ENCODE results near the gene RPRD1A. TPM values are rescaled to one million over a fixed set of nuclear protein-coding genes. Genes with fewer than 3 reads are reported as not detected.

The RPRD1A gene
- total RNA-seq, 1 donor from 2014 or later = 198 TPM

GRCh38 chr18:36043153-36043552, 24.2 kb downstream of the RPRD1A start:
- H3K27me3 ChIP-seq = no peaks in the 10 kb centered on the region
- DNase-seq (ENCODE audit: low spot score) = no peak
- no peaks in the 10 kb centered on the region for H3K4me1 ChIP-seq
- H3K27me3 Mint-ChIP-seq (ENCODE audit: insufficient read depth, low read depth) = no peaks in the 10 kb centered on the region
- H3K4me3 Mint-ChIP-seq = no peak overlapping the region
- no peak overlapping the region for H3K9ac ChIP-seq
- H4K20me1 ChIP-seq (ENCODE audit: low read depth) = peaks cover 20% of the 10 kb centered on the region
- H3K79me2 ChIP-seq (ENCODE audit: low read depth) = peaks cover 100% of the 10 kb centered on the region
- no peak overlapping the region for H3K27ac Mint-ChIP-seq
- no peaks in the 10 kb centered on the region for H3F3A ChIP-seq (ENCODE audit: low read depth)
- peaks cover 8% of the 10 kb centered on the region for H3K9me3 ChIP-seq (ENCODE audit: low read depth)
- no peak overlapping the region for H3K4me2 ChIP-seq
- TF ChIP-seq, protein P1, sequence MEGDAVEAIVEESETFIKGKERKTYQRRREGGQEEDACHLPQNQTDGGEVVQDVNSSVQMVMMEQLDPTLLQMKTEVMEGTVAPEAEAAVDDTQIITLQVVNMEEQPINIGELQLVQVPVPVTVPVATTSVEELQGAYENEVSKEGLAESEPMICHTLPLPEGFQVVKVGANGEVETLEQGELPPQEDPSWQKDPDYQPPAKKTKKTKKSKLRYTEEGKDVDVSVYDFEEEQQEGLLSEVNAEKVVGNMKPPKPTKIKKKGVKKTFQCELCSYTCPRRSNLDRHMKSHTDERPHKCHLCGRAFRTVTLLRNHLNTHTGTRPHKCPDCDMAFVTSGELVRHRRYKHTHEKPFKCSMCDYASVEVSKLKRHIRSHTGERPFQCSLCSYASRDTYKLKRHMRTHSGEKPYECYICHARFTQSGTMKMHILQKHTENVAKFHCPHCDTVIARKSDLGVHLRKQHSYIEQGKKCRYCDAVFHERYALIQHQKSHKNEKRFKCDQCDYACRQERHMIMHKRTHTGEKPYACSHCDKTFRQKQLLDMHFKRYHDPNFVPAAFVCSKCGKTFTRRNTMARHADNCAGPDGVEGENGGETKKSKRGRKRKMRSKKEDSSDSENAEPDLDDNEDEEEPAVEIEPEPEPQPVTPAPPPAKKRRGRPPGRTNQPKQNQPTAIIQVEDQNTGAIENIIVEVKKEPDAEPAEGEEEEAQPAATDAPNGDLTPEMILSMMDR (IDR thresholded peaks at IDR 0.05) = no peak
- TF ChIP-seq EZH2phosphoT487 (IDR thresholded peaks at IDR 0.05) (no peak), EZH2 (IDR thresholded peaks at IDR 0.05) (no peak)
- no peak overlapping the region for H3K27ac ChIP-seq
- no peaks in the 10 kb centered on the region for H3K4me1 Mint-ChIP-seq
- no peak overlapping the region for H2AFZ ChIP-seq (replicated peaks)
- H3K36me3 ChIP-seq = peaks cover 21% of the 10 kb centered on the region
- H3K4me3 ChIP-seq = no peak overlapping the region
- peaks cover 64% of the 10 kb centered on the region for H3K9me3 Mint-ChIP-seq
- H3K36me3 Mint-ChIP-seq = peaks cover 51% of the 10 kb centered on the region

DNA sequence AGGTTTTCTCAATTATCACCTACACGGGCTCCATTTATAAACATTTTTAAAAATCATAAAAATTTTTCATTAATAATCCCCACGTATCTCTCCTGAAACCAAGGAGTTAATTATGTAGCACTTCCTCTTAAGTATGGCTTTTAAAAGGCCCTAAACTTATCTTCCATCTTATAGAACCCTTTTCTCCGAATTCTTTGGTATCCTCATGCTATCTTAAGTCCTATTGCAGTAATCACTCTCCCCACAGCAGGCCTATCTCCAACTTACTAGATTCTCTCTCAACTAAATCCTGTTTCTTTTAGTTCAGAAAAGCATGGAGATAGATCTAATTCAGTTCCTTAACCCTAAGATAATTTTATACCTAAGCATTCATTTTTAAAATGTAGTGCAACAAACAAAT, 26.2 kb downstream of the RPRD1A start:
- TF ChIP-seq EZH2 (IDR thresholded peaks at IDR 0.05) = no peak
- TF ChIP-seq, protein P1 (IDR thresholded peaks at IDR 0.05) = no peak
- TF ChIP-seq EZH2phosphoT487 (IDR thresholded peaks at IDR 0.05) = no peak
- no peak for DNase-seq (ENCODE audit: low spot score)
- Histone ChIP-seq H3K4me1 (no peaks in the 10 kb centered on the region), H2AFZ (replicated peaks) (no peak overlapping the region), H3K4me2 (no peak overlapping the region), H3K79me2 (ENCODE audit: low read depth) (peaks cover 100% of the 10 kb centered on the region), H3F3A (ENCODE audit: low read depth) (no peaks in the 10 kb centered on the region), H3K9me3 (ENCODE audit: low read depth) (peaks cover 9% of the 10 kb centered on the region), H4K20me1 (ENCODE audit: low read depth) (peaks cover 21% of the 10 kb centered on the region), H3K36me3 (peaks cover 21% of the 10 kb centered on the region), H3K27ac (no peak overlapping the region), H3K27me3 (no peaks in the 10 kb centered on the region), H3K9ac (no peak overlapping the region), H3K4me3 (no peak overlapping the region)
- H3K27me3 Mint-ChIP-seq (ENCODE audit: insufficient read depth, low read depth) = no peaks in the 10 kb centered on the region
- peaks cover 62% of the 10 kb centered on the region for H3K9me3 Mint-ChIP-seq
- H3K4me1 Mint-ChIP-seq = no peaks in the 10 kb centered on the region
- H3K4me3 Mint-ChIP-seq = no peak overlapping the region
- H3K36me3 Mint-ChIP-seq = peaks cover 51% of the 10 kb centered on the region
- H3K27ac Mint-ChIP-seq = no peak overlapping the region

DNA sequence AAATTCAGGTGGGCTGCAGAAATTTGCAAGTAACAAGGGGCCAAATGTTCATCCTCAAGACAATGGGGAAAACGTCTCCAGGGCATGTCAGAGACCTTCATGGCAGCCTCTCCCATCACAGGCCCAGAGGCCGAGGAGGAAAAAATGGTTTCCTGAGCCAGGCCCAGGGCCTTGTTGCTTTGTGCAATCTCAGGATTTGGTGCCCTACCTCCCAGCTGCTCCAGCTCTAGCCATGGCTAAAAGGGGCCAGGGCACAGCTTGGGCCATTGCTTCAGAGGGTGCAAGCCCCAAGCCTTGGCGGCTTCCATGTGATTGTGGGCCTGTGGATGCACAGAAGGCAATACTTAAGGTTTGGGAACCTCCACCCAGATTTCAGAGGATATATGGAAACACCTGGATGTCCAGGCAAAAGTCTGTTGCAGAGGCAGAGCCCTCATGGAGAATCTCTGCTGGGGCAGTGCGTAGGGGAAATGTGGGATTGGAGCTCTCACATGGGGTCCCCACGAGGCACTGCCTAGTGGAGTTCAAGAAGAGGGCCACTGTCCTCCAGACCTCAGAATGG, 29.2 kb downstream of the RPRD1A start:
- Mint-ChIP-seq H3K4me3 (no peak overlapping the region), H3K4me1 (no peaks in the 10 kb centered on the region), H3K27me3 (ENCODE audit: insufficient read depth, low read depth) (no peaks in the 10 kb centered on the region), H3K9me3 (peaks cover 45% of the 10 kb centered on the region), H3K36me3 (peaks cover 46% of the 10 kb centered on the region), H3K27ac (no peak overlapping the region)
- Histone ChIP-seq H3K4me1 (peaks cover 6% of the 10 kb centered on the region), H3K27ac (no peak overlapping the region), H4K20me1 (ENCODE audit: low read depth) (peaks cover 27% of the 10 kb centered on the region), H2AFZ (replicated peaks) (no peak overlapping the region), H3K4me2 (no peak overlapping the region), H3F3A (ENCODE audit: low read depth) (no peaks in the 10 kb centered on the region), H3K4me3 (no peak overlapping the region), H3K27me3 (no peaks in the 10 kb centered on the region), H3K9me3 (ENCODE audit: low read depth) (peaks cover 9% of the 10 kb centered on the region), H3K79me2 (ENCODE audit: low read depth) (peaks cover 100% of the 10 kb centered on the region), H3K36me3 (peaks cover 21% of the 10 kb centered on the region), H3K9ac (no peak overlapping the region)
- TF ChIP-seq EZH2 (IDR thresholded peaks at IDR 0.05) = no peak
- TF ChIP-seq, protein P1 (IDR thresholded peaks at IDR 0.05) = no peak
- TF ChIP-seq EZH2phosphoT487 (IDR thresholded peaks at IDR 0.05) = no peak
- DNase-seq (ENCODE audit: low spot score) = no peak

Data from neural progenitor cell (in vitro differentiated cells).